CD4-positive, alpha-beta T cell (primary cell): ENCODE data around the gene BRINP3. TPM values are rescaled to one million over a fixed set of nuclear protein-coding genes. Genes with fewer than 3 reads are reported as not detected.

ENCODE experiments used
- ATAC-seq: fragments of 200-7000 bp; cut with Tn5 transposase; one replicate; pipeline ENCODE4 v1.10.0; 2022; ENCODE audit warnings: mild to moderate bottlenecking; ENCODE audit not compliant: poor library complexity
- CTCF ChIA-PET: fragments of 350-600 bp; sonication (Branson Sonifier 250); formaldehyde crosslinking; loops from one replicate; lab custom pipeline; 2021; ENCODE audit warnings: antibody characterized with exemption, inconsistent platforms; lab: Charles Lee
- POLR2A ChIA-PET: fragments of 350-600 bp; sonication (Branson Sonifier 250); formaldehyde crosslinking; loops from one replicate; lab custom pipeline; 2021; ENCODE audit warnings: antibody characterized with exemption, inconsistent platforms; lab: Charles Lee
- DNase-seq, 14 experiments: peaks; one replicate each; pipeline ENCODE4 v3.0.0-alpha.2; 2013 to 2020; ENCODE audit warnings: mixed read lengths in 2 of 14
- H3K27ac ChIP-seq, 2 donors: one replicate each; pipeline versions ENCODE4 v1.5.1 to v1.7.0; 2013; ENCODE audit warnings: low read length in 2 of 2, low read depth in 1 of 2, mild to moderate bottlenecking in 1 of 2
- H3K27me3 ChIP-seq, 2 experiments: 1 replicate in 1 of 2; 2 replicates in 1 of 2; pipeline versions ENCODE4 v1.6.1 to v1.7.0; 2013; ENCODE audit warnings: low read length in 2 of 2, control low read depth in 1 of 2, mild to moderate bottlenecking in 1 of 2, moderate library complexity in 1 of 2; ENCODE audit not compliant: insufficient read depth in 2 of 2, control insufficient read depth in 1 of 2
- H3K36me3 ChIP-seq: one replicate; pipeline ENCODE4 v1.6.1; 2013; ENCODE audit warnings: low read length, control low read depth; ENCODE audit not compliant: insufficient read depth
- H3K4me1 ChIP-seq: one replicate; pipeline ENCODE4 v1.6.1; 2013; ENCODE audit warnings: low read length, control low read depth; ENCODE audit not compliant: insufficient read depth
- H3K4me3 ChIP-seq: one replicate; pipeline ENCODE4 v1.5.1; 2013; ENCODE audit warnings: mild to moderate bottlenecking, low read length, moderate library complexity
- H3K9me3 ChIP-seq, 2 experiments: 1 replicate in 1 of 2; 2 replicates in 1 of 2; pipeline versions ENCODE4 v1.6.1 to v1.7.0; 2013; ENCODE audit warnings: low read length in 2 of 2, mild to moderate bottlenecking in 2 of 2, control low read depth in 1 of 2, moderate library complexity in 1 of 2; ENCODE audit not compliant: control insufficient read depth in 1 of 2, insufficient read depth in 1 of 2
- H3K27ac Mint-ChIP-seq: one replicate; pipeline ENCODE4 v1.8.0; 2020; ENCODE audit warnings: mixed read lengths
- H3K27me3 Mint-ChIP-seq: one replicate; pipeline ENCODE4 v1.8.0; 2021; ENCODE audit warnings: mixed read lengths
- H3K36me3 Mint-ChIP-seq: one replicate; pipeline ENCODE4 v1.8.0; 2021; ENCODE audit warnings: low read depth, mixed read lengths
- H3K4me1 Mint-ChIP-seq: one replicate; pipeline ENCODE4 v1.8.0; 2021; ENCODE audit warnings: low read depth, mixed read lengths
- H3K4me3 Mint-ChIP-seq: one replicate; pipeline ENCODE4 v1.8.0; 2020; ENCODE audit warnings: mild to moderate bottlenecking, mixed read lengths
- H3K9me3 Mint-ChIP-seq: one replicate; pipeline ENCODE4 v1.8.0; 2020; ENCODE audit warnings: mixed read lengths
- intact Hi-C, 2 experiments: fragments of 100-400 bp; cut with DNase I in 1 of 2; cut with micrococcal nuclease in 1 of 2; formaldehyde crosslinking; loops; one replicate each; pipeline versions ENCODE4 v1.15.1 to v1.9.0; 2023 to 2025; cut with DNase I, micrococcal nuclease
- total RNA-seq, 174 experiments: library from RNA in 2 of 174; stranded (reverse) in 2 of 174; gene quantifications; one replicate each; pipeline ENCODE4 v1.2.3 and lab custom pipeline; 2021 to 2026
- TF ChIP-seq, protein P1 (sequence below): fragments of 200-600 bp; IDR thresholded peaks from one replicate; pipeline ENCODE4 v1.8.0; 2022; ENCODE audit warnings: antibody characterized with exemption, mild to moderate bottlenecking

Gene BRINP3
- total RNA-seq, 2 experiments from 2014 or later, result not detected

DNA sequence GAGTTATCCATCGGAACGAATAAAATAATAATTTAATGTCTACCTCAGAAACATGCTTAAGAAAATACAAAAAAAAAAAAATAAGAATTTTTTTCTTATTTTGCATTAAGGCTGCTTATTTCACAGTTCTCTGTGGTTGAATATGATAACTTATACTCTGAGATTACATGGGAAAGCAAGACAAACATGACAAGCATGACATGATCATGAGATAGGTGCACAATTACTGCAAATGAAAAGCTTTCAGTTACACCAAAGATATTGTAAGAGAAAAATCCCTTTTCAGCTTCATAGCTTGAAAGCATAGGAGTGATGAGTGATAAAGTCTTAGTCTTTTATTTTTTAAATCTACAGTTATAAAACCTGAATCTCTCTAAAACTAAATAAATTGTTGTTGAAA lies 154.1 kb downstream of the BRINP3 start:
- Mint-ChIP-seq H3K4me1 (no peaks in the 10 kb centered on the region), H3K4me3 (no peak overlapping the region), H3K27me3 (no peaks in the 10 kb centered on the region), H3K27ac (no peak overlapping the region), H3K36me3 (no peaks in the 10 kb centered on the region), H3K9me3 (no peaks in the 10 kb centered on the region)
- CTCF ChIA-PET, result no interaction called here
- H3K4me1 ChIP-seq, result no peaks in the 10 kb centered on the region
- POLR2A ChIA-PET, result no interaction called here
- no peaks in the 10 kb centered on the region for H3K27me3 ChIP-seq
- peaks cover 0 to 6% of the 10 kb centered on the region in 2 experiments for H3K9me3 ChIP-seq
- no peak for DNase-seq
- H3K4me3 ChIP-seq, result no peak overlapping the region
- TF ChIP-seq, protein P1, sequence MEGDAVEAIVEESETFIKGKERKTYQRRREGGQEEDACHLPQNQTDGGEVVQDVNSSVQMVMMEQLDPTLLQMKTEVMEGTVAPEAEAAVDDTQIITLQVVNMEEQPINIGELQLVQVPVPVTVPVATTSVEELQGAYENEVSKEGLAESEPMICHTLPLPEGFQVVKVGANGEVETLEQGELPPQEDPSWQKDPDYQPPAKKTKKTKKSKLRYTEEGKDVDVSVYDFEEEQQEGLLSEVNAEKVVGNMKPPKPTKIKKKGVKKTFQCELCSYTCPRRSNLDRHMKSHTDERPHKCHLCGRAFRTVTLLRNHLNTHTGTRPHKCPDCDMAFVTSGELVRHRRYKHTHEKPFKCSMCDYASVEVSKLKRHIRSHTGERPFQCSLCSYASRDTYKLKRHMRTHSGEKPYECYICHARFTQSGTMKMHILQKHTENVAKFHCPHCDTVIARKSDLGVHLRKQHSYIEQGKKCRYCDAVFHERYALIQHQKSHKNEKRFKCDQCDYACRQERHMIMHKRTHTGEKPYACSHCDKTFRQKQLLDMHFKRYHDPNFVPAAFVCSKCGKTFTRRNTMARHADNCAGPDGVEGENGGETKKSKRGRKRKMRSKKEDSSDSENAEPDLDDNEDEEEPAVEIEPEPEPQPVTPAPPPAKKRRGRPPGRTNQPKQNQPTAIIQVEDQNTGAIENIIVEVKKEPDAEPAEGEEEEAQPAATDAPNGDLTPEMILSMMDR, result no peak
- no peak for ATAC-seq
- no peaks in the 10 kb centered on the region for H3K36me3 ChIP-seq
- H3K27ac ChIP-seq, result no peak overlapping the region
- intact Hi-C loops, result no loop called here

DNA sequence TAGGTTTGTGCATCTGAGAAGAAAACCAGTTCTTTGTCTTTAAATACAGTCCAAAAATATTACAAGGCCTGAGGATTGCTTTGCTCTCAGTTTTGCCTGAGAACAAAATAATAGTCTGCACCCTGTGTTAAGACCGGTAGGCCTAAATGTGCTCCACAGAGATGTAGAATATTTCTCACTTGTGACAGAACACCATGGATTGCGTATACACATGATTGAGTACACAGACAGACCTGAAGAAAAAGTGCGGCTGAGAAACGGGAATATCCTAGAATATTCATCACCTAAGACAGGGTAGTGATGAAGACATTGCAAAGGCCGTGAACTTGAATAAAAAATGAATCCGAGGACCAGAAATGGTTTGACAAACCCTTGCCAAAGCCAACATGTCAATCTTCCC lies 155.4 kb downstream of the BRINP3 start:
- DNase-seq (no peak), ATAC-seq (no peak)
- Mint-ChIP-seq H3K4me1 (no peaks in the 10 kb centered on the region), H3K9me3 (peaks cover 1% of the 10 kb centered on the region), H3K27ac (no peak overlapping the region), H3K4me3 (no peak overlapping the region), H3K27me3 (no peaks in the 10 kb centered on the region), H3K36me3 (no peaks in the 10 kb centered on the region)
- Histone ChIP-seq H3K9me3 (peaks cover 0 to 5% of the 10 kb centered on the region in 2 experiments), H3K4me1 (no peaks in the 10 kb centered on the region), H3K36me3 (no peaks in the 10 kb centered on the region), H3K27me3 (no peaks in the 10 kb centered on the region), H3K4me3 (no peak overlapping the region), H3K27ac (no peak overlapping the region)
- intact Hi-C loops, result no loop called here
- TF ChIP-seq, protein P1, result no peak
- CTCF ChIA-PET, result no interaction called here
- POLR2A ChIA-PET, result no interaction called here

DNA sequence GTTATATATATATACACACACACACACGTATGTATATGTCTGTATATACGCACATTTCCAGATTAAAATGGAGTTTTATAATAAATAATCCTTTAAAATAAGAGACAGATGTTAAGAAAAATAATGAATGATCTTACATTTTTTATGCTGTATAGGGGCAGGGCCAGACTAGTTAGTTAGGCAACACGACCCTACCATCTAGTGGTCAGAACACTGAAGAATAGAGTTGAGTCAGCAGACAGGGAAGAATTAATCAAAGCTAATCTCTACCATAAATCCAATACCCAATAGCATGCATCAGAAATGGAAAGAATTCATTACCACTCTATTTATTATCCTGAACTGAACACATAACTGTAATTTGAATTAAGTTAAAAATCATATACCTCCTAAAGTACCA lies 156.7 kb downstream of the BRINP3 start:
- H3K27ac Mint-ChIP-seq, result no peak overlapping the region
- ChIA-PET POLR2A (no interaction called here), CTCF (no interaction called here)
- Histone ChIP-seq H3K4me3 (no peak overlapping the region), H3K27me3 (no peaks in the 10 kb centered on the region), H3K36me3 (no peaks in the 10 kb centered on the region), H3K4me1 (no peaks in the 10 kb centered on the region), H3K27ac (no peak overlapping the region), H3K9me3 (no peaks in the 10 kb centered on the region)
- H3K9me3 Mint-ChIP-seq, result peaks cover 2% of the 10 kb centered on the region
- no peaks in the 10 kb centered on the region for H3K4me1 Mint-ChIP-seq
- TF ChIP-seq, protein P1, result no peak
- H3K36me3 Mint-ChIP-seq, result no peaks in the 10 kb centered on the region
- intact Hi-C loops, result no loop called here
- DNase-seq (no peak), ATAC-seq (no peak)
- no peaks in the 10 kb centered on the region for H3K27me3 Mint-ChIP-seq
- no peak overlapping the region for H3K4me3 Mint-ChIP-seq
